Fibroblast of pulmonary artery (primary cell): ENCODE results near the gene DEPDC4.

Experiments used
- DNase-seq: peaks from one replicate; pipeline ENCODE4 v3.0.0-alpha.2; 2010; ENCODE audit warnings: low read depth
- H3K4me3 ChIP-seq: replicated peaks from 2 replicates; pipeline ENCODE4 v1.5.1; 2011; ENCODE audit warnings: low read depth, mild to moderate bottlenecking, control low read depth, low read length, moderate library complexity
- TF ChIP-seq, protein P1 (sequence below): IDR thresholded peaks from 2 replicates; pipeline ENCODE4 v1.5.1; 2011; ENCODE audit warnings: mild to moderate bottlenecking, control low read depth, low read length, inconsistent platforms; ENCODE audit errors: missing control alignments

Gene DEPDC4

DNA sequence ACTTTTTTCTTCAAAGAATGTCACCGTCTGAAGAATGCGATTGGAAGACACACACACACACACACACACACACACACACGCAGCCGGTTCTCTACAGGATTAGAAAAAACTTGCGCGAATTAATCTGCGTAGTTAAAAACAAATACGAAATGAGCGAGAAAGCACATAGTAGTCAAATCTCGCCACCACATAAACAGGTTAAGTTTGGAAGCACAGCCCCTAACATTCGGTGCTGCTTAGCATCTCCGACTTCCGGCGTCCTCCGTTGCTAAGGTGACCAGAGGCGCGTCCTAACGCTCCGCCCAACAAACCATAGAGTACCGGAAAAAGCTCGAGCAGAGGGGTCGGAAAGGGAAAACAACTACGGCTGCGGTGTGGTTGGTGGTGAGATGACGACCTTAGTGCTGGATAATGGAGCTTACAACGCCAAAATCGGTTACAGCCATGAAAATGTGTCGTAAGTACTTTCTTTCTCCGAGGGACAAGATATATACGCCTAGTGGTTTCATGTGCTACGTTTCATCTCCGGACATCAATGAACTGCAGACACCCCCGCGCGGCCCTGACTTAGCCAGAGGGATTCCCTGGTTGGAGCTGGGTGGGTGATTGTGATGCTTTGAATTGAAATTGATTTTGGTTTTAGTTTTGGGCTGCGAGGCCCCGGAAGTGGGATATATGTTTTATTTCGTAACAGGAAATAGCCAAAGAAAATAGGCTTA lies 66.3 kb downstream of the DEPDC4 start, which contains the start of gene ACTR6:
Gene ACTR6 (plus strand): TSS at position 353 of the 719 bp plus-strand sequence. CDS start 37 bp downstream, at position 390.
- H3K4me3 ChIP-seq = peak within 1 kb of the TSS; percentile 95
- DNase-seq = peak; percentile 98
- TF ChIP-seq, protein P1, sequence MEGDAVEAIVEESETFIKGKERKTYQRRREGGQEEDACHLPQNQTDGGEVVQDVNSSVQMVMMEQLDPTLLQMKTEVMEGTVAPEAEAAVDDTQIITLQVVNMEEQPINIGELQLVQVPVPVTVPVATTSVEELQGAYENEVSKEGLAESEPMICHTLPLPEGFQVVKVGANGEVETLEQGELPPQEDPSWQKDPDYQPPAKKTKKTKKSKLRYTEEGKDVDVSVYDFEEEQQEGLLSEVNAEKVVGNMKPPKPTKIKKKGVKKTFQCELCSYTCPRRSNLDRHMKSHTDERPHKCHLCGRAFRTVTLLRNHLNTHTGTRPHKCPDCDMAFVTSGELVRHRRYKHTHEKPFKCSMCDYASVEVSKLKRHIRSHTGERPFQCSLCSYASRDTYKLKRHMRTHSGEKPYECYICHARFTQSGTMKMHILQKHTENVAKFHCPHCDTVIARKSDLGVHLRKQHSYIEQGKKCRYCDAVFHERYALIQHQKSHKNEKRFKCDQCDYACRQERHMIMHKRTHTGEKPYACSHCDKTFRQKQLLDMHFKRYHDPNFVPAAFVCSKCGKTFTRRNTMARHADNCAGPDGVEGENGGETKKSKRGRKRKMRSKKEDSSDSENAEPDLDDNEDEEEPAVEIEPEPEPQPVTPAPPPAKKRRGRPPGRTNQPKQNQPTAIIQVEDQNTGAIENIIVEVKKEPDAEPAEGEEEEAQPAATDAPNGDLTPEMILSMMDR = no peak

DNA sequence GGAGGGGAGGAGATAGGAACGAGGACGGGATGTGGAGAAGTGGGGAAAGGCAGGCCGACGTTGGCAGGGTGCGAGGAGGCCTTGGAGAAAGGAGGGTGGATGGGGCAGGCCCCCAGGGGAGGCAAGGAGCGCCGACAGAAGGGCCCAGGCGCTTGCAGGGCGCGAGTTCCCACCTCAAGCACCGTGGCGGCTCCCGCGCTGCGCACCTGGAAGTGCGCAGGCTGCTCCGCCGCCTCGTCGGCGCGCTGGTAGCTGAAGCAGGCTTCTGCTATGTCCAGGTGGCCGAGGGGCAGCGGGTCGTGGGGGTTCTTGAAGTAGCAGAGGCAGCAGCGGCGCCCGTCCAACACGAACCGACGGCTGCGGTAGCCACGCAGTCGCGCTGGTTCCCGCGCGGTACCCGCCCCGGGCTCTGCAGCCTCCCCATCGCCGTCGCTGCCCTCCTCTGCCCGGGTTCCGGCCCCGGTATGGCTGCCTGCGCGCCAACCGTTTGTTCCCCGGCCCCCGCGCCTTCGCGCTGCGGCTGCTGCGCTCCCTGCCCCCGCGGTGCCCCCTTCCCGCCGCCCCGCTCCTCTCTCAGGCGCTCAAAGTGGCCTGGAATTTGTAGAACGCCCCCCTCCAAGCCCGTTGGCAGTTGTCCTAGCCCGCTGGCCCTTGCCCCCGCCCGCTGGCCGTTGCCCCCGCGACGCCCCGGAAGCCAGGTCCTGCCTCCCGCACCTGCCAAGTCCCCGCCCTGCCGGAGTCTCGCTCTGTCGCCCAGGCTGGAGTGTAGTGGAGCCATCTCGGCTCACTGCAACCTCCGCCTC lies 67.3 kb downstream of the DEPDC4 start:
- peak overlapping the region; percentile 95 for H3K4me3 ChIP-seq
- TF ChIP-seq, protein P1 = no peak
- DNase-seq = peak; percentile 7

DNA sequence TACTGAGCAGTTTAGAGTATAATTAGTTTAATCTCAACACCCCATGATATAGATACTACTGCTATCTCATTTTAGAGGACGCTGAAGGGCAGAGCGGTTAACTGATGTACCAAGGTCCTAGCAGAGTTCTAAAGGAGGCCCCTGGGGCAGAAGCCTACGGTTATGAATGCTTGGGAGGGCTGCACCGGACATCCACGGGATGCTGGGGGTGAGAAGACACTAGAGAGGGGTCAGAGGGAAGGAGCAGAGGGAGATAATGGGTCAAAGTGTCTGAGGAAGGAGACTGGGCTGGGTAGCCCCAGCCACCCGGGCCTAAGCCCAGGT lies 67.9 kb downstream of the DEPDC4 start:
- no peak for DNase-seq
- TF ChIP-seq, protein P1 = no peak
- H3K4me3 ChIP-seq = peak overlapping the region; percentile 95

DNA sequence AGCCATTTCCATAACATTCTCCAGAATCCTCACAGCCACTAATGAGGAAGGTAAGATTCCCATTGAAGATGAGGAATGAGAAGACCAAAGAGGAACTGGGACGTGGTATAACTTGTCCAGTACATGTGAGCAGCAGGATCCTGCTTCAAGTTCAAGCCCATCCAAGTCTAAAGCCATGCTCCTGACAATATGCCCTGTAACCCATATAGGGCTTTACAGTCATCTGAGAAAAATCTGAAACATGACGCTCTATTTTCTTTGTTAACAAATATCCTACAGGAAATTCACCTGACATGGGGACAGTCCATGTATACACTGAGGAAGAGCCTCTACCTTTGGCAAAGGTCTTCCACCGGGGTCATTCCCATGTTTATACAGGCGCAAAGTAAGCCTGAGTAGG lies 69.4 kb downstream of the DEPDC4 start:
- H3K4me3 ChIP-seq = no peak overlapping the region
- TF ChIP-seq, protein P1 = no peak
- no peak for DNase-seq

DNA sequence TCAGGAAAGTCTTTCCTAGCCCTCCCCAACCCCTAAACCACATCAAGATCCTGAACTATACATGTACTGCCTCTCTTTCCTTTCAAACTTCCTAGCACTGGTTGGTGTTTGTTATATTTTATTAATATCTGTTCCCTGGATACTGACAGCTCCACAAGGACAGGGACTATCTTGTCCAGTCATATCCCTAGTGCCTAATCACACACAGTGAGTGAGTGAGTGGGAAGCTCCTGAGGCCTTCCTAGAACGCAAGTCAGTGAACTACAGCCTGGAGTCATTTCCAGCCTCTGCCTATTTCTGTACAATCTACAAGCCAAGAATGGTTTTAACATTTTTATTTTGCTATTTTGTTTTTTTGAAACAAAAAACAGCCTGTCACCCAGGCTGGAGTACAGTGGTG lies 73.8 kb downstream of the DEPDC4 start:
- H3K4me3 ChIP-seq = no peak overlapping the region
- DNase-seq = no peak
- TF ChIP-seq, protein P1 = no peak
